HG03045 (cell line): ENCODE measurements around the gene IL1R1.

Experiments
- ATAC-seq: cut with Tn5 transposase; IDR thresholded peaks from one replicate; pipeline ENCODE4 v1.9.1; 2021; ENCODE audit warnings: mild to moderate bottlenecking, moderate library complexity; ENCODE audit not compliant: unreplicated experiment

IL1R1 gene

GRCh38 chr2:102166189-102166845 lies 23.8 kb downstream of the IL1R1 start:
- ATAC-seq = no peak

GRCh38 chr2:102168026-102168771 lies 25.7 kb downstream of the IL1R1 start:
- ATAC-seq = no peak

- no peak for ATAC-seq
Measured at GRCh38 chr2:102171946-102172345, 29.4 kb downstream of the IL1R1 start.

- no peak for ATAC-seq
Measured at GRCh38 chr2:102172745-102173144, 30.2 kb downstream of the IL1R1 start.

- no peak for ATAC-seq
Measured at GRCh38 chr2:102176172-102176571, 33.6 kb downstream of the IL1R1 start.

- no peak for ATAC-seq
Measured at GRCh38 chr2:102177814-102178478, 35.4 kb downstream of the IL1R1 start.

GRCh38 chr2:102179061-102179460 lies 36.5 kb downstream of the IL1R1 start:
- no peak for ATAC-seq

GRCh38 chr2:102179788-102180686 lies 37.5 kb downstream of the IL1R1 start:
- ATAC-seq = no peak

- ATAC-seq = no peak
Measured at GRCh38 chr2:102180687-102180999, 38.1 kb downstream of the IL1R1 start.

GRCh38 chr2:102181376-102181775 lies 38.8 kb downstream of the IL1R1 start:
- no peak for ATAC-seq

- ATAC-seq = no peak
Measured at GRCh38 chr2:102181919-102182635, 39.5 kb downstream of the IL1R1 start.

- ATAC-seq = no peak
Measured at GRCh38 chr2:102184018-102184417, 41.5 kb downstream of the IL1R1 start.

- ATAC-seq = no peak
Measured at GRCh38 chr2:102184568-102184967, 42.0 kb downstream of the IL1R1 start.

- ATAC-seq = no peak
Measured at GRCh38 chr2:102185347-102185746, 42.8 kb downstream of the IL1R1 start.

GRCh38 chr2:102186791-102187495 lies 44.4 kb downstream of the IL1R1 start, which contains the start of gene IL1RL2:
Gene IL1RL2, plus strand, starts transcription at chr2:102187023. Its CDS starts 845 bp downstream, at chr2:102187868.
- no peak for ATAC-seq

- ATAC-seq = no peak
Measured at GRCh38 chr2:102187496-102188150, 45.1 kb downstream of the IL1R1 start.

GRCh38 chr2:102190430-102191107 lies 48.0 kb downstream of the IL1R1 start:
- ATAC-seq = no peak

GRCh38 chr2:102191501-102191900 lies 49.0 kb downstream of the IL1R1 start:
- ATAC-seq = no peak

- no peak for ATAC-seq
Measured at GRCh38 chr2:102193074-102193473, 50.5 kb downstream of the IL1R1 start.
